Fibroblast of lung (primary cell): ENCODE measurements around the gene PRSS53.

ENCODE experiments used
- EZH2 ChIP-seq: IDR thresholded peaks from 2 replicates; pipeline ENCODE4 v1.5.1; 2012; ENCODE audit warnings: low read length, control low read depth, mild to moderate bottlenecking; ENCODE audit errors: missing control alignments
- TF ChIP-seq, protein P1 (sequence below), 2 donors: IDR thresholded peaks in 1 of 2; conservative IDR thresholded peaks in 1 of 2; 1 replicate in 1 of 2; 2 replicates in 1 of 2; pipeline ENCODE4 v1.5.1; 2011 to 2012; ENCODE audit warnings: low read length in 2 of 2, control low read depth in 1 of 2, inconsistent platforms in 1 of 2, low read depth in 1 of 2, mild to moderate bottlenecking in 1 of 2

DNA sequence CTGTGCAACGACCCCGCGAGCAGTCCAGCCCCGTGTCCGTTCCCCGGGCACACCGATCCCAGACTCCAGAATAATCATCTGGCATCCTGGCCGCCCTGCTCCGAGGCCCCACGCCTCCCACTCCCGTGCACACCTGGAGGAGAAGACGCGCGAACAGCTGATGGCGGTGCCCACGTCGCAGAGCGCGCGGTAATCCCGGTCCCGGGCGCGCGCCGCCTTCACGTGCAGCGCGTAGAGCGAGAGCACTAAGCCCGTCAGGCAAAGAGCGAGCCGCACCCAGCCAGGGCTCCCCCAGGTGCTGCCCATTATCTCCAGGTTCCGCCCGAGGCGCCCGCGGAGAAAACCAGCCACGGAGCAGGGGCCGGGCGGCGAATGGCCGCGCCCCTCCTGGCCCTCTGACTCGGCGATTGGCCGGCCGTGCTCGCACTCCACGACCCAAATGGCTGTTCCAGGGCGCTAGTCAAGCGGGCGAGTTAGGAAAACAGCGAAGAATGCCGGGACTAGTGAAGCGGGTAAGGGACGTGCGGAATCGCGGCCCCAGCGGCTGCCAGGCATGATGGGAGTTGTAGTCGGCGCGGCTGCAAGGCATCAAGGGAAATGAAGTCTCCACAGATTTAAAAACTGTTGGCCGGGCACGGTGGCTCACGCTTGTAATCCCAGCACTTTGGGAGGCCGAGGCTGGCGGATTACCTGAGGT, 5.8 kb upstream of the PRSS53 start, which contains the start of gene VKORC1:
- no peak for TF ChIP-seq EZH2
- TF ChIP-seq, protein P1, sequence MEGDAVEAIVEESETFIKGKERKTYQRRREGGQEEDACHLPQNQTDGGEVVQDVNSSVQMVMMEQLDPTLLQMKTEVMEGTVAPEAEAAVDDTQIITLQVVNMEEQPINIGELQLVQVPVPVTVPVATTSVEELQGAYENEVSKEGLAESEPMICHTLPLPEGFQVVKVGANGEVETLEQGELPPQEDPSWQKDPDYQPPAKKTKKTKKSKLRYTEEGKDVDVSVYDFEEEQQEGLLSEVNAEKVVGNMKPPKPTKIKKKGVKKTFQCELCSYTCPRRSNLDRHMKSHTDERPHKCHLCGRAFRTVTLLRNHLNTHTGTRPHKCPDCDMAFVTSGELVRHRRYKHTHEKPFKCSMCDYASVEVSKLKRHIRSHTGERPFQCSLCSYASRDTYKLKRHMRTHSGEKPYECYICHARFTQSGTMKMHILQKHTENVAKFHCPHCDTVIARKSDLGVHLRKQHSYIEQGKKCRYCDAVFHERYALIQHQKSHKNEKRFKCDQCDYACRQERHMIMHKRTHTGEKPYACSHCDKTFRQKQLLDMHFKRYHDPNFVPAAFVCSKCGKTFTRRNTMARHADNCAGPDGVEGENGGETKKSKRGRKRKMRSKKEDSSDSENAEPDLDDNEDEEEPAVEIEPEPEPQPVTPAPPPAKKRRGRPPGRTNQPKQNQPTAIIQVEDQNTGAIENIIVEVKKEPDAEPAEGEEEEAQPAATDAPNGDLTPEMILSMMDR (conservative IDR thresholded peaks at IDR 0.05 in 1 of 2, IDR thresholded peaks at IDR 0.05 in 1 of 2; ENCODE audit: low read depth in 1 of 2, low read length in 2 of 2), result no peak
